Lower leg skin (tissue), 3 donors: ENCODE data around the gene ERF.

ENCODE experiments used
- CTCF ChIP-seq, 3 donors: fragments of 450-650 bp; IDR thresholded peaks; one replicate each; pipeline ENCODE4 v1.5.1; 2016; ENCODE audit warnings: antibody characterized with exemption in 3 of 3, mild to moderate bottlenecking in 3 of 3, moderate library complexity in 2 of 3
- POLR2A ChIP-seq, 2 donors: fragments of 450-650 bp; IDR thresholded peaks; one replicate each; pipeline ENCODE4 v1.6.1; 2016 to 2017; ENCODE audit warnings: antibody characterized with exemption in 2 of 2, mild to moderate bottlenecking in 1 of 2, moderate library complexity in 1 of 2

DNA sequence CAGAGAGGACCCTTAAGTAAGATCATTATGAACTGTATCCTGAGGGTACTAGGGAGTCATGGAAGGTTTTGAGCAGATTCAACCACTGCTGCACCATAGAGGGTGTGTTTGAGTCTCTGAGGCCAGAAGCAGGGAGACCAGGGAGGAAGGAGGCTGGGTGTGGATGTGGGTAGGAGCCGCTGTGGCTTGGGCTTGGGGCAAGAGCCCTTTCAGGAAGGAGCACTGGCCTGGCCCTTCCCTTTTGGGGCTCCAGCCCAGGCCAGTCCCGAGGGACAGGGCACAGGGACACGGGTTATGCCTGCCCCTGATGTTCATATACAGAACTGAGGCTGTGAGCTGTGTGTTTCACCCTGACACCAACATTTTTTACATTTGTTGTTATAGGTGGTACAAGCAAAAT lies 21.4 kb upstream of the ERF start:
- TF ChIP-seq CTCF (IDR thresholded peaks at IDR 0.05) (no peak), POLR2A (IDR thresholded peaks at IDR 0.05) (no peak)
